Neutrophil (primary cell): ENCODE results near the gene HBEGF.
A peak's percentile ranks its signal among the peaks of the same experiment; 100 is the strongest.

ENCODE experiments used
- H3K27ac ChIP-seq: fragments of 200-600 bp; sonication (generic); 2 replicates; pipeline ENCODE4 v1.5.1; 2016; ENCODE audit warnings: mild to moderate bottlenecking, moderate library complexity
- H3K27me3 ChIP-seq: fragments of 200-600 bp; sonication (generic); 2 replicates; pipeline ENCODE4 v1.6.0; 2016; ENCODE audit warnings: mild to moderate bottlenecking
- H3K36me3 ChIP-seq: fragments of 200-600 bp; sonication (generic); 2 replicates; pipeline ENCODE4 v1.5.1; 2017
- H3K4me1 ChIP-seq, 2 experiments: fragments of 200-600 bp in 1 of 2; sonication (generic) in 1 of 2; 1 replicate in 1 of 2; 2 replicates in 1 of 2; pipeline versions ENCODE4 v1.5.1 to v1.6.1; 2013 to 2016; ENCODE audit warnings: low read depth in 1 of 2, low read length in 1 of 2, mild to moderate bottlenecking in 1 of 2, moderate library complexity in 1 of 2; ENCODE audit not compliant: control insufficient read depth in 1 of 2, insufficient read depth in 1 of 2
- H3K4me3 ChIP-seq, 2 experiments: fragments of 200-600 bp in 1 of 2; sonication (generic) in 1 of 2; 1 replicate in 1 of 2; 2 replicates in 1 of 2; pipeline ENCODE4 v1.5.1; 2013 to 2016; ENCODE audit warnings: low read depth in 1 of 2, low read length in 1 of 2, mild to moderate bottlenecking in 1 of 2, moderate library complexity in 1 of 2
- H3K9me3 ChIP-seq: fragments of 200-600 bp; sonication (generic); 2 replicates; pipeline ENCODE4 v1.5.1; 2016
- CTCF ChIP-seq: fragments of 200-600 bp; sonication (generic); IDR thresholded peaks from 2 replicates; pipeline ENCODE4 v1.5.1; 2016; ENCODE audit warnings: antibody characterized with exemption

The HBEGF gene

GRCh38 chr5:140364472-140364765 is 18.0 kb upstream of the HBEGF start:
- no peak for TF ChIP-seq CTCF

GRCh38 chr5:140363631-140364471 is 17.4 kb upstream of the HBEGF start:
- H3K27me3 ChIP-seq: peaks cover under 1% of the 10 kb centered on the region
- no peak for TF ChIP-seq CTCF
- H3K27ac ChIP-seq: no peak overlapping the region

More at GRCh38 chr5:140364472-140364765, 18.0 kb upstream of the HBEGF start:
- no peak overlapping the region for H3K4me3 ChIP-seq
- H3K27ac ChIP-seq: no peak overlapping the region
- peaks cover 4 to 7% of the 10 kb centered on the region in 2 experiments for H3K4me1 ChIP-seq
- H3K36me3 ChIP-seq: no peaks in the 10 kb centered on the region
- H3K27me3 ChIP-seq: no peaks in the 10 kb centered on the region
- H3K9me3 ChIP-seq: no peaks in the 10 kb centered on the region

GRCh38 chr5:140362875-140363630 is 16.6 kb upstream of the HBEGF start:
- peaks cover 4 to 7% of the 10 kb centered on the region in 2 experiments for H3K4me1 ChIP-seq
- no peaks in the 10 kb centered on the region for H3K9me3 ChIP-seq
- no peak overlapping the region for H3K4me3 ChIP-seq
- no peak overlapping the region for H3K27ac ChIP-seq
- peak; percentile 91 for TF ChIP-seq CTCF
- H3K27me3 ChIP-seq: peaks cover 5% of the 10 kb centered on the region
- H3K36me3 ChIP-seq: no peaks in the 10 kb centered on the region

More at GRCh38 chr5:140363631-140364471, 17.4 kb upstream of the HBEGF start:
- Histone ChIP-seq H3K36me3 (no peaks in the 10 kb centered on the region), H3K4me3 (no peak overlapping the region), H3K4me1 (peaks cover 4 to 7% of the 10 kb centered on the region in 2 experiments), H3K9me3 (no peaks in the 10 kb centered on the region)

GRCh38 chr5:140362311-140362710 is 15.9 kb upstream of the HBEGF start:
- no peak overlapping the region for H3K27ac ChIP-seq
- no peak for TF ChIP-seq CTCF
- H3K9me3 ChIP-seq: no peaks in the 10 kb centered on the region
- H3K27me3 ChIP-seq: peaks cover 5% of the 10 kb centered on the region
- H3K36me3 ChIP-seq: no peaks in the 10 kb centered on the region
- no peak overlapping the region for H3K4me3 ChIP-seq
- peaks cover 4 to 13% of the 10 kb centered on the region in 2 experiments for H3K4me1 ChIP-seq

GRCh38 chr5:140361901-140362300 is 15.5 kb upstream of the HBEGF start:
- Histone ChIP-seq H3K4me3 (no peak overlapping the region), H3K27ac (no peak overlapping the region), H3K36me3 (no peaks in the 10 kb centered on the region), H3K4me1 (peaks cover 4 to 14% of the 10 kb centered on the region in 2 experiments), H3K9me3 (no peaks in the 10 kb centered on the region), H3K27me3 (peaks cover 5% of the 10 kb centered on the region)
- no peak for TF ChIP-seq CTCF
